ENCODE data around the gene CLEC7A.

Gene CLEC7A

DNA sequence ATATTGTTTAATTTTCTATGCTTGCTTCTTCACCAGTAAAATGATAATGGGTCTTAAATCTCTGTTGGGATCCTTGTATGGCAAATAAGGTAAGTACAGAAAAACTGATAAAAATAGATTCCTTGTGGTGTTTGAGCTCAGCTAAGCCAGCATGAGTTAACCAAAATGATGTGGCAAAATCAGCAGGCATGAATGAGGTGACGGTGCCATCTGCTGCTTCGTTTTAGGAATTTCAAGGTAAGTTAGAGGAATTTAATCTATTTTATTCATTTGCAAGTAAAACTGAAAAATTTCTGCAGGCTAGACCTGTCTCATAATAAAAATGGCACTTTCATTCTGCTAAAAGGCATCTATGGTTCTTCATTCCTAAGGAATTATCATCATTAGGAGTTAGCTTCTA lies 10.0 kb upstream of the CLEC7A start:
- no peak for DNase-seq (ENCODE audit: low read depth)

GRCh38 chr12:10136637-10137205 lies 6.7 kb upstream of the CLEC7A start:
- no peak for DNase-seq (ENCODE audit: low read depth)

- no peak for DNase-seq (ENCODE audit: low read depth)
Measured at GRCh38 chr12:10135126-10135525, 5.1 kb upstream of the CLEC7A start.

GRCh38 chr12:10132850-10133370 lies 2.9 kb upstream of the CLEC7A start:
- DNase-seq (ENCODE audit: low read depth): no peak

- DNase-seq (ENCODE audit: low read depth): no peak
Measured at GRCh38 chr12:10131111-10131690, 1.2 kb upstream of the CLEC7A start.

- DNase-seq (ENCODE audit: low read depth): no peak
Measured at GRCh38 chr12:10128687-10129086, 1.3 kb downstream of the CLEC7A start.

- no peak for DNase-seq (ENCODE audit: low read depth)
Measured at GRCh38 chr12:10126413-10126812, 3.6 kb downstream of the CLEC7A start.

DNA sequence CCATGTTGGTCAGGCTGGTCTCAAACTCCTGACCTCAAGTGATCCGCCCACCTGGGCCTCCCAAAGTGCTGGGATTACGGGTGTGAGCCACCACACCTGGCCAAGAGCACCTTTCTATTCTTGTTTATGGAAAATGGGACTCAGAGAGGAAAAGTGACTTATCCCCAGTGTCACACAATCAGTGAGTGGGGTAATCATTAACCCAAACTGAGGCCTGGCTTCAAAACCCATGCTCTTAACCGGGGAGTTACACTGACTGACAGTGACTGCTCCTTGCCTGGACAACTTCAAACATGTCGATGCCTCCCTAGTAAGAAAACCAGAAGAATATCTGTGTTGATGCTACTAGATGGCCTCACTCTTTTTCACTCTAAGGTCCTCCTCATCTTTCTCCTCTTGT lies 7.3 kb downstream of the CLEC7A start:
- no peak for DNase-seq (ENCODE audit: low read depth)

- no peak for DNase-seq (ENCODE audit: low read depth)
Measured at GRCh38 chr12:10121278-10121677, 8.7 kb downstream of the CLEC7A start.

GRCh38 chr12:10119066-10119465 lies 10.9 kb downstream of the CLEC7A start:
- no peak for DNase-seq (ENCODE audit: low read depth)

DNA sequence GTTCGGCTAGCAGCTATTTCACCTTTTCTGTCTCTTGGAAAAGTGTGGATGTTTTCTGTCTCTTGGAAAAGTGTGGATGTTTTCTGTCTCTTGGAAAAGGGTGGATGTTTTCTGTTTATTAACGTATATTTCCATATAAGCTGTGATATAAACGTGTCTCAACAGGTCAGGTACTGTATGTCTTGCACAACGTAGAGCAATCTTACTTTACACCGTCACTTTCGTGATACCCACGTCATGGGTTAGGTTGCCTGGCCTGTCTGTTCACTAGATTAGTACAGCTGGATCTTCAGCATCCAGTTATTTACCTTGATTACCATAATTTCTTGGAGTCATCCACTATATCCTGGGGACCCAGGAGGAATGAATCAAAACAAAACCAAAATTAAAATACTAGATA lies 14.1 kb downstream of the CLEC7A start:
- DNase-seq (ENCODE audit: low read depth): no peak

GRCh38 chr12:10115311-10115710 lies 14.7 kb downstream of the CLEC7A start:
- no peak for DNase-seq (ENCODE audit: low read depth)

DNA sequence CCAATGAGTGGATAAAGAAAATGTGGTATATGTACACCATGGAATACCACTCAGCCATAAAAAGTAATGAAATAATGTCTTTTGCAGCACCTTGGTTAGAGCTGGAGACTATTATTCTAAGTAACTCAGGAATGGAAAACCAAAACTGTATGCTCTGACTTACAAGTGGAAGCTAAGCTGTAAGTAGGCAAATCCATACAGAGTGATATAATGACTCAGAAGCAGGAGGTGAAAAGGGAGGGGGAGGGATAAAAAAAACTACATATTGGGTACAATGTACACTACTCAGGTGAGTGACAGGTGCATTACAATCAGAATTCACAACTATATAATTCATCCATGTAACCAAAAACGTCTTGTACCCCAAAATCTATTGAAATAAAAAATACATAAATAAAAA lies 16.1 kb downstream of the CLEC7A start:
- no peak for DNase-seq (ENCODE audit: low read depth)

DNA sequence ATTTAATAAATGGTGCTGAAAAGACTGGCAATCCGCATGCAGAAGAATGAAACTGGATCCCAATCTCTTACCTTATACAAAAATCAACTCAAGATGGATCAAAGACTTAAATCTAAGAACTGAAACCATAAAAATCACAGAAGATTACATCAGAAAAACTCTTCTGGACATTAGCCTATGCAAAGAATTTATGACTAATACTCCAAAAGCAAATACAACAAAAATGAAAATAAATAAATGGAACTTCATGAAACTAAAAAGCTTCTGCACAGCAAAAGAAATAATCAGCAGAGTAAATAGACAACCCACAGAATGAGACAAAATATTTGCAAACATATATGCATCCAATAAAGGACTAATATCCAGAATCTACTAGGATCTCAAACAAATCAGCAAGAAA lies 16.9 kb downstream of the CLEC7A start:
- DNase-seq (ENCODE audit: low read depth): no peak

- DNase-seq (ENCODE audit: low read depth): no peak
Measured at GRCh38 chr12:10111451-10111850, 18.5 kb downstream of the CLEC7A start.

- DNase-seq (ENCODE audit: low read depth): no peak
Measured at GRCh38 chr12:10110256-10110844, 19.6 kb downstream of the CLEC7A start.

DNA sequence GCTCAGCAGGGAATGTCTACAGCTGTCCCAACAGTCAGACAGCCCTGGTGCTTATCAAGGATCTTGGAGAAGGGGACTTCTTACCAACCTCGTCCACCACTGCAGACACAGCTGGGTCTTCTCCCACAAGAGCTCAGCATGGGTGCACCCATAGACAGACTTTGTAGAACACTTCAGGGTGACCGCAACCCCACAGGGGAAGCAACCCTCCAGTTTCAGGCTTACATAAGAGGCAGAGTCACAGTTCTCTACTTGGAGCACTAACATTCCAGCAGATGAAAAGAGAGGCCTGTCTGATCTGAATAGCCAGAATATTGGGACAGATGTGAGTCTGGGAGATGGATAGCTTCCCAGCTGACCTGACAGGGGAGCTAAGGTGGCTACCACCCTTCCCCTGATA lies 27.7 kb downstream of the CLEC7A start:
- DNase-seq (ENCODE audit: low read depth): no peak

GRCh38 chr12:10101648-10102220 lies 28.3 kb downstream of the CLEC7A start:
- no peak for DNase-seq (ENCODE audit: low read depth)

- DNase-seq (ENCODE audit: low read depth): no peak
Measured at GRCh38 chr12:10101042-10101579, 28.9 kb downstream of the CLEC7A start.

DNA sequence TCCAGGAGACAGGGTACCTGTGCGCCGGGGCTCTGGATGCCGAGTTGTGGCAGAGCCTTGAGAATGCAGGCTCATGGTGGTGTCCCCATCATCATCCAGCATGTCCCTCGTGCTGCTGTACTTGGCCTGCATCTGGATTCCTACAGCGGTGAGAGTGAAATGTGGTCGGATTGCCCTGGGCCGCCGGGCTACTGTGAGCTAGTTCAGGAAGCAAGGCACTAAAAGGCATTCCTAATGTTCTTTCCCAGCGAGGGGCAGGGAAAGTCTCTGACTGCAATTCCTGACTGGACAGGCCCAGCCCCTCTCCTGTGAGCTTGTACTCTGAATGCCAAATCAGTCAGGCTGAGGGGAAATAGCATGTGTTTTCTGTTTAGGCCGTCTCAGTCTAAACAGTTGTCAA lies 31.2 kb downstream of the CLEC7A start, which contains the start of gene CLEC1A:
Gene CLEC1A (minus strand): TSS at position 195 of the 400 bp plus-strand sequence. CDS start 63 bp downstream, at position 132.
- DNase-seq (ENCODE audit: low read depth): no peak

- no peak for DNase-seq (ENCODE audit: low read depth)
Measured at GRCh38 chr12:10097521-10097920, 32.5 kb downstream of the CLEC7A start.

DNA sequence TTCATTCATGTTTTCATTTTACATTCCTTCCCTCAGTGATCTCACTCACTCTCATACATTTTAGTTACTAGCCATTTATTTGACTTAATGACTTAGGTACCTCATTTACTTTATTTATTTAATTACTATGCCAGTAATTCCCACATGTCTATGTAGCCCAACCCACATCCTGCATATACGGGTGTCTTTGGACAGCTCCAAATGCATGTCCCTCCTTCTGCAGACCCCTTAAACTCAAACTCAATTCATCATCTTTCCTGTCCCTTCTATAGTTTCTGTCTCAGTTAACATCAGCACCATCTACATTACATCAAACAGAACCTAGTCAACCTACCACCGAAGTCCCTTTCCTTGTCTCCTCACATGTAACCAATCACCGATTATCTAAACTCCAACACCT lies 34.0 kb downstream of the CLEC7A start:
- no peak for DNase-seq (ENCODE audit: low read depth)

Data from stimulated activated CD8-positive, alpha-beta memory T cell treated with anti-CD3 and anti-CD28 coated beads, Interleukin-15, amount 100 ng/mL, for 1 hour (primary cell).